ENCODE data around the gene MYBBP1A. TPM values are rescaled to one million over a fixed set of nuclear protein-coding genes. Genes with fewer than 3 reads are reported as not detected.

MYBBP1A gene
- total and polyA plus RNA-seq, 2 experiments from 2014 or later = 42.4 to 56.4 TPM

DNA sequence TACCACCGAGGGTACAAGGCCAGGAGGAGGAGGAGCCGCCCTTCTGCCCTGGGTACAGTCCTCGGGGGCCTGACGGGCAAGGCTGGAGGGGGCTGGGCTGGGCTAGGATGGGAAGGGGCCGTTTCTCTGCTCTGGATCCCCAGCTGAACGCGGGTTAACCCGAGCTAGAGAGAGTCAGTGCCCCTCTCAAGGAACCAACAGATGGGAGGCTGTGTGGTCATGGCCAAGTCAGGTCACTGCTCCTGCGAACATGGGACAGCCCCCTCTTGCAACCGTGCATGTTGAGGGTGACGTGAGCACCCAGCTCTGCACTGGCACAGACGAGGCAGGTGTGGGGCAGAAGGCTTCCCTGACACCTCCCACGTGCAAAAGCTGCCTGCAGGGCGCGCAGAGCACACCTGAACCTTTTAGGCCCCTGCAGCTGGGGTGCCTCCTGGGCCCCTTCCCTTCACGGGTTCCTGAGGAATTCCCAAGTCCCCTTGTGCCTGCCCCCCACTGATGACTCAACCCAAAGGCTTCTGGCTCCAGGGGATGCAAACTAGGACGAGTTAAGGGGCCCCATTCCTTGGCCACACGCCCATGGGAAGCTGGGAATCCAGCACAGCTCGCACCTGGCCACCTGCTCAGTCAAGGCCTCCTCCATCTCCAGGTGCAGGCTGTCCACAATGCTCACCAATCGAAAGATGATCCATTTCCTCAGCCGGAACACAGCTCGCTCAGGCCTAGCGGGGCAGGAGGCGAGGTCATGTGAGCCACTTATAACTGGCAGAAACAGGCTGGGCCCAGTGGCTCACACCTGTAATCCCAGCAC lies 6.3 kb downstream of the MYBBP1A start:
- Histone ChIP-seq H3K9me3 (ENCODE audit: low read depth) (no peaks in the 10 kb centered on the region), H2AFZ (no peak overlapping the region), H3K27ac (no peak overlapping the region), H3K27me3 (replicated peaks; ENCODE audit: insufficient read depth) (no peaks in the 10 kb centered on the region), H3K9ac (no peak overlapping the region), H4K20me1 (ENCODE audit: insufficient read depth) (no peaks in the 10 kb centered on the region), H3K4me3 (no peak overlapping the region), H3F3A (ENCODE audit: insufficient read depth) (no peaks in the 10 kb centered on the region), H3K79me2 (ENCODE audit: insufficient read depth) (peaks cover 24% of the 10 kb centered on the region), H3K9me2 (ENCODE audit: insufficient read depth) (no peaks in the 10 kb centered on the region), H3K4me2 (ENCODE audit: unreplicated experiment) (no peak overlapping the region), H3K4me1 (ENCODE audit: insufficient read depth) (0 out of 2 replicates have a peak, but pooled peaks cover under 1% of the 10 kb centered on the region), H3K36me3 (ENCODE audit: low read depth) (peaks cover 24% of the 10 kb centered on the region; the same call in 1 of the 2 replicates)
- in situ Hi-C loops (cut with MboI) = no loop called here
- WGBS, 2 experiments (ENCODE audit: low coverage in 1 of 2, low lambda C conversion rate in 2 of 2, missing lambda C conversion rate in 2 of 2) = 88 to 89% methylated on average over 20 to 24 of the region's 24 CpGs
- DNase-seq = no peak
- TF ChIP-seq EZH2 (IDR thresholded peaks at IDR 0.05; ENCODE audit: insufficient read depth, poor library complexity, severe bottlenecking) (no peak), EZH2phosphoT487 (IDR thresholded peaks at IDR 0.05; ENCODE audit: insufficient read depth, low read depth) (no peak)

DNA sequence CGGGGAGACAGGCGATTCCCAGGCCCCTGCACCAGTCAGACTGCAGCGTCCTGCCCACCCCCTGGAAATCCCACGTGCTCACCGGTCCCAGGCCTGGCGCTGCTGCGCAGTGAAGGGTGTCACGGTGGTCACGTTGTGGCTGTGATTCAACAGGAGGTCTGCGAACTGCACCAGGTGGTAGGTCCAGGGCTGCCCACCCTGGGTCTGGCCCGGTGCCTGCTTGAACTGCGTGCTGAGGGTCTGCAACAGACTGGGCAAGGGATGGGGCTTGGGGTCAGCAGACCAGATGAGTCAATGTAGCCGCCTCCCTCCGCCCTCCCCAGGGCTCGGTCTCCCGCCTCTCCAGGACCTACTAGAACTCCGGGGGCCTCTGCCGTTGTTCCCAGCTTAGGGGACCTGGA lies 7.1 kb downstream of the MYBBP1A start:
- H3K27me3 ChIP-seq (replicated peaks; ENCODE audit: insufficient read depth) = no peaks in the 10 kb centered on the region
- no peak overlapping the region for H3K4me3 ChIP-seq
- WGBS, 2 experiments (ENCODE audit: low coverage in 1 of 2, low lambda C conversion rate in 2 of 2, missing lambda C conversion rate in 2 of 2) = 94 to 97% methylated on average over 16 to 17 of the region's 18 CpGs
- H3K27ac ChIP-seq = no peak overlapping the region
- no peaks in the 10 kb centered on the region for H3K4me1 ChIP-seq (ENCODE audit: insufficient read depth)
- peaks cover 15% of the 10 kb centered on the region for H3K79me2 ChIP-seq (ENCODE audit: insufficient read depth)
- no peaks in the 10 kb centered on the region for H3F3A ChIP-seq (ENCODE audit: insufficient read depth)
- no peaks in the 10 kb centered on the region for H3K9me2 ChIP-seq (ENCODE audit: insufficient read depth)
- DNase-seq = no peak
- TF ChIP-seq EZH2phosphoT487 (IDR thresholded peaks at IDR 0.05; ENCODE audit: insufficient read depth, low read depth) (no peak), EZH2 (IDR thresholded peaks at IDR 0.05; ENCODE audit: insufficient read depth, poor library complexity, severe bottlenecking) (no peak)
- H4K20me1 ChIP-seq (ENCODE audit: insufficient read depth) = no peaks in the 10 kb centered on the region
- peaks cover 17% of the 10 kb centered on the region; the same call in 1 of the 2 replicates for H3K36me3 ChIP-seq (ENCODE audit: low read depth)
- no peak overlapping the region for H3K4me2 ChIP-seq (ENCODE audit: unreplicated experiment)
- no peak overlapping the region for H2AFZ ChIP-seq
- no peaks in the 10 kb centered on the region for H3K9me3 ChIP-seq (ENCODE audit: low read depth)
- H3K9ac ChIP-seq = no peak overlapping the region
- in situ Hi-C loops (cut with MboI) = no loop called here

DNA sequence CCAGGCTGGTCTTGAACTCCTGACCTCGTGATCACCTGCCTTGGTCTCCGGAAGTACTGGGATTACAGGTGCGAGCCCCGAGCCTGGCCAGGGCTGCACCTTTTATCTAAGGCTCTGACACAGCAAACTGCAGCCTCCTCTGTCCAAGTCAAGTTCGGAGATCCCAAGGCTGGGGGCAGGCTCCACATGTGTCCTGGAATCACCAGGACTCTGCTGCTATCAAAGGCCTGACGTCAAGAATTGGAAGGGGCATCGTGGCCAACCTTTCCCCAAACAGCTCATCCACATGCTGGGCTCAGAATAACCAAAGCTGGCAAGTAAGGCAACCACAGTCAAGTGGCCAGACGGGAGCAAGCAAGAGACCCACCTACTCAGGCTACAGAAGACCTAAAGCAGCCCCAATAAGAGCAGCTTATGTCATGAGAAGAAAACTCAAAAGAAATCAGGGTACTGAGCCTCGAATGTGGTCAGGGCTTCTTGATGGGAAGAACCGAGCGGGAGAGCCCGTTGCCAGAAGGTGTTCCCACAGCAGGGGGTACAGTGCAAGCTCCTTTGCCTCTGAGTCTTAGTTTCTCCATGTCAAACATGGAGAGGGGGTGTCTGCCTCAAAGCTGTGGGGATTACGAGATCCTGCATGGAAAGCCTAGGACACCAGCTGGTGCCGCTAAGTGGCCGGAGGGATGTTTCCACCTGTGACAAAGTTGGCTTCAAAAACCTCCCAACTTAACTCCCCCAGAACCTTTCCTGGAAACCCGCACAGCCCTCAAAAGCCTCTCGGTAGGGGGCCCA lies 7.9 kb downstream of the MYBBP1A start:
- Histone ChIP-seq H3K4me3 (no peak overlapping the region), H3K4me2 (ENCODE audit: unreplicated experiment) (no peak overlapping the region), H3K27ac (no peak overlapping the region), H3K36me3 (ENCODE audit: low read depth) (peaks cover 10% of the 10 kb centered on the region; the same call in 1 of the 2 replicates), H3K9me2 (ENCODE audit: insufficient read depth) (no peaks in the 10 kb centered on the region), H2AFZ (no peak overlapping the region), H3K79me2 (ENCODE audit: insufficient read depth) (peaks cover 8% of the 10 kb centered on the region; the same call in 1 of the 2 replicates), H3F3A (ENCODE audit: insufficient read depth) (no peaks in the 10 kb centered on the region), H3K9ac (no peak overlapping the region), H3K4me1 (ENCODE audit: insufficient read depth) (no peaks in the 10 kb centered on the region), H3K9me3 (ENCODE audit: low read depth) (no peaks in the 10 kb centered on the region), H4K20me1 (ENCODE audit: insufficient read depth) (no peaks in the 10 kb centered on the region), H3K27me3 (replicated peaks; ENCODE audit: insufficient read depth) (no peaks in the 10 kb centered on the region)
- in situ Hi-C loops (cut with MboI) = no loop called here
- no peak for DNase-seq
- 95% methylated on average over 15 to 17 of the region's 17 CpGs for WGBS, 2 experiments (ENCODE audit: low coverage in 1 of 2, low lambda C conversion rate in 2 of 2, missing lambda C conversion rate in 2 of 2)
- TF ChIP-seq EZH2phosphoT487 (IDR thresholded peaks at IDR 0.05; ENCODE audit: insufficient read depth, low read depth) (no peak), EZH2 (IDR thresholded peaks at IDR 0.05; ENCODE audit: insufficient read depth, poor library complexity, severe bottlenecking) (no peak)

DNA sequence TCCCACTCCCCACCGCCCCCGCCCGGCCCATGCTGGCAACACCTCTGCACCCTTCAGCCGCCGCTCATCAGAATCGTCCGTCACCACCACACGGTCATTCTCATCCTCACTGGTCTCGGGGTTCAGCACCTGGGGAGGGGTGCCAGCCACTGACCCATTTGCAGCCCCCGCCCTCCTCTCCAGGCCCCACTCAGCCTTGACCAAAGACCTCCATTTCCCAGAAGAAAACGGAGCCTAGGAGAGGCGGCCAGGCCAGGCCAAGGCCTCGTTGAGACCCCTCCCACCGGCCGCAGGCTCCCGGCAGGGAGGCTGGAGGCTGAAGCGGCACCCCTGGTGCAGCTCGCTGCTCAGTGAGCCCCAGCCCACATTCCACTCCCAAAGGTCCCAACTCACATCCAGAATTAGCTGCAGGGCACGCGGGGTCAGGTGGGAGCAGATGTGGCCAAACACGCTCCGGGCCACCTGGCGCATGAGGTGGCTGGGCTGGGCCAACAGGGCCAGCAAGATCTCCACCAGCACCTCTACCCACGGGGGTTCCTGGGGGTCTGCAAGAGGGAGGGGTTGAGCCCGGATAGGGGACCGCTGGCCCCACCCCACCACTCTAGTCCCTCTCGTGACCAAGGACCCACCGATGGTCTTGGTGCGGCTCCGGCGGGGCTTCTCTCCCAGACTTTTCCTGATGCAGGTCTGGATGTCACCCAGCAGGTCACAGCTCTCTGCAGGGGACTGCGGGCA lies 9.8 kb downstream of the MYBBP1A start:
- H3K27me3 ChIP-seq (replicated peaks; ENCODE audit: insufficient read depth) = no peaks in the 10 kb centered on the region
- in situ Hi-C loops (cut with MboI) = no loop called here
- TF ChIP-seq EZH2 (IDR thresholded peaks at IDR 0.05; ENCODE audit: insufficient read depth, poor library complexity, severe bottlenecking) (no peak), EZH2phosphoT487 (IDR thresholded peaks at IDR 0.05; ENCODE audit: insufficient read depth, low read depth) (no peak)
- DNase-seq = no peak
- H3K36me3 ChIP-seq (ENCODE audit: low read depth) = peaks cover 5% of the 10 kb centered on the region; the same call in 1 of the 2 replicates
- H3F3A ChIP-seq (ENCODE audit: insufficient read depth) = no peaks in the 10 kb centered on the region
- H2AFZ ChIP-seq = no peak overlapping the region
- no peaks in the 10 kb centered on the region for H3K79me2 ChIP-seq (ENCODE audit: insufficient read depth)
- H3K9me3 ChIP-seq (ENCODE audit: low read depth) = no peaks in the 10 kb centered on the region
- H3K9ac ChIP-seq = no peak overlapping the region
- no peaks in the 10 kb centered on the region for H3K4me1 ChIP-seq (ENCODE audit: insufficient read depth)
- 88 to 89% methylated on average over 29 to 32 of the region's 32 CpGs for WGBS, 2 experiments (ENCODE audit: low coverage in 1 of 2, low lambda C conversion rate in 2 of 2, missing lambda C conversion rate in 2 of 2)
- no peak overlapping the region for H3K4me3 ChIP-seq
- H3K4me2 ChIP-seq (ENCODE audit: unreplicated experiment) = no peak overlapping the region
- H3K27ac ChIP-seq = no peak overlapping the region
- no peaks in the 10 kb centered on the region for H3K9me2 ChIP-seq (ENCODE audit: insufficient read depth)
- H4K20me1 ChIP-seq (ENCODE audit: insufficient read depth) = no peaks in the 10 kb centered on the region

Measured in GM23248 (cell line).